ENCODE results near the gene OR2H1.
A peak's percentile ranks its signal among the peaks of the same experiment; 100 is the strongest.

The OR2H1 gene

DNA sequence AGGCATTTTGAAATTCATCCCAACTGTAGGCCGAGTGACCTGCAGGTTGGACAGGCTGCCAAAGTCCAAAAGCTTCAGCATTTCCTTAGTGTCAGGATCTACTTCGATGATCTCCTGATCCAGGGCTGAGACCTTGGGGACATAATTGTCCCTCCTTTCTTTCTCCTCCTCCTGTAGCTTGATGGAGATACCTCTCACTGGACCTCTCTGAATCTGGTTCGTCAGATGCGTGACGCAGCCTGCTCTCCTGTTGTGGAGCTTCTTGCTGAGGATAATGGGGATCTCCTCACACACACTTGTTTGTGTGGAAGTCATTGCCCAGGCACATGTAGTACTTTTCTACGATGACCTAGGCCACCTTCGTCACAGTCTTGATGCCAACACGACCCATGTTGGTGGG, 32.3 kb downstream of the OR2H1 start:
- TF ChIP-seq, protein P1, sequence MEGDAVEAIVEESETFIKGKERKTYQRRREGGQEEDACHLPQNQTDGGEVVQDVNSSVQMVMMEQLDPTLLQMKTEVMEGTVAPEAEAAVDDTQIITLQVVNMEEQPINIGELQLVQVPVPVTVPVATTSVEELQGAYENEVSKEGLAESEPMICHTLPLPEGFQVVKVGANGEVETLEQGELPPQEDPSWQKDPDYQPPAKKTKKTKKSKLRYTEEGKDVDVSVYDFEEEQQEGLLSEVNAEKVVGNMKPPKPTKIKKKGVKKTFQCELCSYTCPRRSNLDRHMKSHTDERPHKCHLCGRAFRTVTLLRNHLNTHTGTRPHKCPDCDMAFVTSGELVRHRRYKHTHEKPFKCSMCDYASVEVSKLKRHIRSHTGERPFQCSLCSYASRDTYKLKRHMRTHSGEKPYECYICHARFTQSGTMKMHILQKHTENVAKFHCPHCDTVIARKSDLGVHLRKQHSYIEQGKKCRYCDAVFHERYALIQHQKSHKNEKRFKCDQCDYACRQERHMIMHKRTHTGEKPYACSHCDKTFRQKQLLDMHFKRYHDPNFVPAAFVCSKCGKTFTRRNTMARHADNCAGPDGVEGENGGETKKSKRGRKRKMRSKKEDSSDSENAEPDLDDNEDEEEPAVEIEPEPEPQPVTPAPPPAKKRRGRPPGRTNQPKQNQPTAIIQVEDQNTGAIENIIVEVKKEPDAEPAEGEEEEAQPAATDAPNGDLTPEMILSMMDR (conservative IDR thresholded peaks at IDR 0.05; ENCODE audit: low read length), result no peak
- TF ChIP-seq EZH2phosphoT487 (IDR thresholded peaks at IDR 0.05; ENCODE audit: borderline replicate concordance), result no peak

DNA sequence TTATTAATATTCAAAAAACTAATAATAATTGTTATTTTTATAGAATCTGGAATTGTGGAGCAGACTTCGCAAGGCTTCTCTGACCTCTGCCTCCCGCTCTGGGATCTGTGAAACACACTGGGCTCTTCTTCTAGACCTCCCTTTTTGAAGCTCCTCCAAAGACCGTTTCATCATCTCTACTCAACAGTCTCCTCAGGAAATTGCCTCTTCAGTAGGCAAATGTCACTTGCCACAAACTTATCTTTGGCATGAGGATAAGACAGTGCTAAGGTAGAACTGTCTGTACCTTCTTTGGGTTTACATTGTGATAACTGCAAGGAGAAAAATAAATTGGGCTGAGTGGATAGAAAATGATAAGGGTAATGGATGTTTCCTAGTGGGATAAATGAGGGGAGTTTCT, 33.1 kb downstream of the OR2H1 start:
- Histone ChIP-seq H3K36me3 (ENCODE audit: insufficient read depth, low read length) (no peaks in the 10 kb centered on the region), H3K9me2 (replicated peaks; ENCODE audit: low read depth, low read length) (no peaks in the 10 kb centered on the region), H3K79me2 (ENCODE audit: insufficient read depth, low read length) (no peaks in the 10 kb centered on the region), H3K4me3 (ENCODE audit: low read length, poor library complexity, severe bottlenecking) (peak overlapping the region; percentile 60), H3F3A (ENCODE audit: low read depth) (peaks cover 4% of the 10 kb centered on the region), H4K20me1 (ENCODE audit: insufficient read depth, low read length, poor library complexity, severe bottlenecking) (no peaks in the 10 kb centered on the region), H3K27me3 (ENCODE audit: insufficient read depth, low read length, poor library complexity, severe bottlenecking) (no peaks in the 10 kb centered on the region), H3K9ac (ENCODE audit: low read depth, low read length, poor library complexity, severe bottlenecking) (peak overlapping the region; percentile 60), H3K4me2 (ENCODE audit: low read depth, low read length, poor library complexity, severe bottlenecking) (peak overlapping the region; percentile 87), H3K9me3 (ENCODE audit: insufficient read depth, low read depth, low read length) (no peaks in the 10 kb centered on the region), H2AFZ (ENCODE audit: low read length) (no peak overlapping the region), H3K4me1 (ENCODE audit: insufficient read depth, low read length, poor library complexity, severe bottlenecking) (peaks cover 54% of the 10 kb centered on the region)
- TF ChIP-seq, protein P1 (conservative IDR thresholded peaks at IDR 0.05; ENCODE audit: low read length), result no peak
- no peak for TF ChIP-seq EZH2phosphoT487 (IDR thresholded peaks at IDR 0.05; ENCODE audit: borderline replicate concordance)

More for the DNA sequence above, 32.3 kb downstream of the OR2H1 start:
- H3K9me3 ChIP-seq (ENCODE audit: insufficient read depth, low read depth, low read length), result no peaks in the 10 kb centered on the region
- H3K36me3 ChIP-seq (ENCODE audit: insufficient read depth, low read length), result no peaks in the 10 kb centered on the region
- H3K27me3 ChIP-seq (ENCODE audit: insufficient read depth, low read length, poor library complexity, severe bottlenecking), result no peaks in the 10 kb centered on the region
- no peak overlapping the region for H2AFZ ChIP-seq (ENCODE audit: low read length)
- H3K9me2 ChIP-seq (replicated peaks; ENCODE audit: low read depth, low read length), result no peaks in the 10 kb centered on the region
- H3F3A ChIP-seq (ENCODE audit: low read depth), result peaks cover 4% of the 10 kb centered on the region
- no peak overlapping the region for H3K9ac ChIP-seq (ENCODE audit: low read depth, low read length, poor library complexity, severe bottlenecking)
- peaks cover 54% of the 10 kb centered on the region for H3K4me1 ChIP-seq (ENCODE audit: insufficient read depth, low read length, poor library complexity, severe bottlenecking)
- H3K4me2 ChIP-seq (ENCODE audit: low read depth, low read length, poor library complexity, severe bottlenecking), result no peak overlapping the region
- no peak overlapping the region for H3K4me3 ChIP-seq (ENCODE audit: low read length, poor library complexity, severe bottlenecking)
- H4K20me1 ChIP-seq (ENCODE audit: insufficient read depth, low read length, poor library complexity, severe bottlenecking), result no peaks in the 10 kb centered on the region
- no peaks in the 10 kb centered on the region for H3K79me2 ChIP-seq (ENCODE audit: insufficient read depth, low read length)

GRCh38 chr6:29490552-29490951, 33.6 kb downstream of the OR2H1 start:
- no peak for TF ChIP-seq EZH2phosphoT487 (IDR thresholded peaks at IDR 0.05; ENCODE audit: borderline replicate concordance)
- TF ChIP-seq, protein P1 (conservative IDR thresholded peaks at IDR 0.05; ENCODE audit: low read length), result no peak
- Histone ChIP-seq H3K9ac (ENCODE audit: low read depth, low read length, poor library complexity, severe bottlenecking) (peak overlapping the region; percentile 60), H3K4me1 (ENCODE audit: insufficient read depth, low read length, poor library complexity, severe bottlenecking) (peaks cover 54% of the 10 kb centered on the region), H3K36me3 (ENCODE audit: insufficient read depth, low read length) (no peaks in the 10 kb centered on the region), H3K79me2 (ENCODE audit: insufficient read depth, low read length) (no peaks in the 10 kb centered on the region), H3F3A (ENCODE audit: low read depth) (peaks cover 4% of the 10 kb centered on the region), H3K4me2 (ENCODE audit: low read depth, low read length, poor library complexity, severe bottlenecking) (peak overlapping the region; percentile 87), H3K4me3 (ENCODE audit: low read length, poor library complexity, severe bottlenecking) (peak overlapping the region; percentile 60), H3K27me3 (ENCODE audit: insufficient read depth, low read length, poor library complexity, severe bottlenecking) (no peaks in the 10 kb centered on the region), H3K9me2 (replicated peaks; ENCODE audit: low read depth, low read length) (no peaks in the 10 kb centered on the region), H3K9me3 (ENCODE audit: insufficient read depth, low read depth, low read length) (no peaks in the 10 kb centered on the region), H4K20me1 (ENCODE audit: insufficient read depth, low read length, poor library complexity, severe bottlenecking) (no peaks in the 10 kb centered on the region), H2AFZ (ENCODE audit: low read length) (no peak overlapping the region)
